Heart left ventricle (tissue), 13 donors: ENCODE measurements around the gene SDE2.

Experiments
- CTCF ChIP-seq, 12 donors: fragments of 200-600 bp; sonication (generic) in 4 of 12; IDR thresholded peaks; one replicate each; pipeline versions ENCODE4 v1.5.0 to v1.8.0; 2018 to 2022; ENCODE audit warnings: antibody characterized with exemption in 12 of 12, mild to moderate bottlenecking in 5 of 12
- POLR2A ChIP-seq, 2 donors: fragments of 450-650 bp; IDR thresholded peaks; one replicate each; pipeline ENCODE4 v1.6.1; 2017; ENCODE audit warnings: antibody characterized with exemption in 2 of 2, mild to moderate bottlenecking in 2 of 2, moderate library complexity in 2 of 2
- donor health status: ischemic (EF 13 %, LVEDD 7.1; RV severe dilation, severe dysfunction).
- donor health status: DM: no; HTN: yes; CAD: no.
- donor health status: DM: no; HTN: no; CAD: no.
- donor health status: ischemic (EF 25% LVEDD 6.9; RV normal size, moderate dysfunction).
- donor health status: ischemic (EF 25% LVEDD 5.7; RV mildly dilated, moderate dysfunction).
- donor health status: ischemic (EF 35%, LVEDD 5.7; RV mildly dilated, moderate dysfunction).
- donor health status: nonischemic (EF 11% LVEDD 7.7; RV severe dilation, severe dysfunction).
- donor health status: DM: yes; HTN: yes; CAD: no.
- donor health status: PGD.
- donor health status: ischemic (EF 29% LVEDD 5.4; RV normal size, mild dysfunction).
- donor health status: nonischemic (EF 23%, LVEDD 6.1; RV moderate dilation, normal function).

- TF ChIP-seq CTCF (IDR thresholded peaks at IDR 0.05), result no peak
- TF ChIP-seq POLR2A (IDR thresholded peaks at IDR 0.05), result no peak
Measured at GRCh38 chr1:225999912-226000337, 782 bp upstream of the SDE2 start.
